LHCN-M2 (cell line): ENCODE data around the gene CSH2. TPM values are rescaled to one million over a fixed set of nuclear protein-coding genes. Genes with fewer than 3 reads are reported as not detected.
A peak's percentile ranks its signal among the peaks of the same experiment; 100 is the strongest.
"Not testable (repeated sequence)": the region's sequence is repeated elsewhere in the genome, so short reads cannot be mapped to it uniquely, and the experiment has no call there.

ENCODE experiments used
- DNase-seq: peaks from one replicate; pipeline ENCODE4 v3.0.0-alpha.2; 2012; ENCODE audit warnings: low read depth
- polyA plus RNA-seq: library from polyadenylated mRNA; unstranded; fragments of >200 nt; gene quantifications from one replicate; pipeline ENCODE4 v1.2.1, GENCODE V29; 2012; ENCODE audit warnings: missing spikeins
- total RNA-seq: library from RNA; depleted of rRNA; stranded (reverse); fragments of >200 nt; gene quantifications from 2 replicates; pipeline ENCODE4 v1.2.3, GENCODE V29; 2014; rRNA removed

CSH2 gene
- total RNA-seq, result not detected in 2 replicates
- polyA plus RNA-seq, result not detected

- DNase-seq, result not testable (repeated sequence)
Observed at GRCh38 chr17:63873577-63873976, at the start of gene CSH2. Gene CSH2, minus strand, starts transcription at chr17:63873677. Its CDS starts 63 bp downstream, at chr17:63873614.

- not testable (repeated sequence) for DNase-seq
Observed at GRCh38 chr17:63922402-63922801, 48.9 kb upstream of the CSH2 start.

GRCh38 chr17:63920779-63921178, 47.3 kb upstream of the CSH2 start:
- DNase-seq, result not testable (repeated sequence)

- not testable (repeated sequence) for DNase-seq
Observed at GRCh38 chr17:63920050-63920449, 46.6 kb upstream of the CSH2 start.

- DNase-seq, result peak; percentile 61
Observed at GRCh38 chr17:63919311-63919723, 45.8 kb upstream of the CSH2 start.

- not testable (repeated sequence) for DNase-seq
Observed at GRCh38 chr17:63918789-63919305, 45.4 kb upstream of the CSH2 start, which contains the start of gene GH1. Gene GH1, minus strand, starts transcription at chr17:63918839. Its CDS starts 63 bp downstream, at chr17:63918776.

- peak; percentile 11 for DNase-seq
Observed at GRCh38 chr17:63918305-63918704, 44.8 kb upstream of the CSH2 start.

GRCh38 chr17:63917646-63918045, 44.2 kb upstream of the CSH2 start:
- DNase-seq, result no peak

GRCh38 chr17:63917206-63917605, 43.7 kb upstream of the CSH2 start:
- not testable (repeated sequence) for DNase-seq

GRCh38 chr17:63916566-63917185, 43.2 kb upstream of the CSH2 start:
- DNase-seq, result no peak

- DNase-seq, result not testable (repeated sequence)
Observed at GRCh38 chr17:63915753-63916152, 42.3 kb upstream of the CSH2 start.

- no peak for DNase-seq
Observed at GRCh38 chr17:63914471-63914870, 41.0 kb upstream of the CSH2 start.

GRCh38 chr17:63911657-63912100, 38.2 kb upstream of the CSH2 start:
- no peak for DNase-seq

GRCh38 chr17:63911041-63911635, 37.7 kb upstream of the CSH2 start, which contains the start of gene CSHL1:
Gene CSHL1, minus strand, starts transcription at chr17:63911258. Its CDS starts 62 bp downstream, at chr17:63911196.
- no peak for DNase-seq

- DNase-seq, result no peak
Observed at GRCh38 chr17:63910096-63910495, 36.6 kb upstream of the CSH2 start.

- not testable (repeated sequence) for DNase-seq
Observed at GRCh38 chr17:63909586-63909985, 36.1 kb upstream of the CSH2 start.

- DNase-seq, result peak; percentile 49
Observed at GRCh38 chr17:63907161-63907778, 33.8 kb upstream of the CSH2 start.

GRCh38 chr17:63904796-63905195, 31.3 kb upstream of the CSH2 start:
- not testable (repeated sequence) for DNase-seq

GRCh38 chr17:63903787-63904201, 30.3 kb upstream of the CSH2 start:
- not testable (repeated sequence) for DNase-seq

- DNase-seq, result not testable (repeated sequence)
Observed at GRCh38 chr17:63901971-63902370, 28.5 kb upstream of the CSH2 start.

- DNase-seq, result peak; percentile 5
Observed at GRCh38 chr17:63898899-63899798, 25.7 kb upstream of the CSH2 start.
